Measurements from ENCODE around the gene DIP2B.
"Not testable (repeated sequence)": the region's sequence is repeated elsewhere in the genome, so short reads cannot be mapped to it uniquely, and the experiment has no call there.

Gene DIP2B

GRCh38 chr12:50640321-50640939 is 135.6 kb downstream of the DIP2B start:
- DNase-seq: no peak

- DNase-seq: no peak
Measured at GRCh38 chr12:50641566-50641965, 136.8 kb downstream of the DIP2B start.

GRCh38 chr12:50642035-50642451 is 137.3 kb downstream of the DIP2B start:
- no peak for DNase-seq

- DNase-seq: no peak
Measured at GRCh38 chr12:50642761-50643160, 138.0 kb downstream of the DIP2B start.

- DNase-seq: no peak
Measured at GRCh38 chr12:50647031-50647430, 142.2 kb downstream of the DIP2B start.

- DNase-seq: no peak
Measured at GRCh38 chr12:50647479-50647878, 142.7 kb downstream of the DIP2B start.

- DNase-seq: no peak
Measured at GRCh38 chr12:50650285-50650684, 145.5 kb downstream of the DIP2B start.

GRCh38 chr12:50655374-50655921 is 150.7 kb downstream of the DIP2B start:
- DNase-seq: no peak

- DNase-seq: no peak
Measured at GRCh38 chr12:50659260-50659659, 154.5 kb downstream of the DIP2B start.

- no peak for DNase-seq
Measured at GRCh38 chr12:50659690-50660424, 155.1 kb downstream of the DIP2B start.

GRCh38 chr12:50660425-50660822 is 155.6 kb downstream of the DIP2B start:
- DNase-seq: no peak

GRCh38 chr12:50661300-50662115 is 156.7 kb downstream of the DIP2B start:
- no peak for DNase-seq

- DNase-seq: no peak
Measured at GRCh38 chr12:50662116-50662510, 157.3 kb downstream of the DIP2B start.

GRCh38 chr12:50665170-50665569 is 160.4 kb downstream of the DIP2B start:
- no peak for DNase-seq

GRCh38 chr12:50665609-50666008 is 160.8 kb downstream of the DIP2B start:
- DNase-seq: no peak

GRCh38 chr12:50666023-50666422 is 161.2 kb downstream of the DIP2B start:
- DNase-seq: no peak

GRCh38 chr12:50672158-50672557 is 167.4 kb downstream of the DIP2B start:
- DNase-seq: no peak

GRCh38 chr12:50676756-50677155 is 172.0 kb downstream of the DIP2B start:
- DNase-seq: no peak

- no peak for DNase-seq
Measured at GRCh38 chr12:50677858-50678257, 173.1 kb downstream of the DIP2B start.

GRCh38 chr12:50678650-50679365 is 174.0 kb downstream of the DIP2B start:
- DNase-seq: no peak

- DNase-seq: no peak
Measured at GRCh38 chr12:50679612-50680011, 174.8 kb downstream of the DIP2B start.

GRCh38 chr12:50681064-50681463 is 176.3 kb downstream of the DIP2B start:
- DNase-seq: not testable (repeated sequence)

- DNase-seq: no peak
Measured at GRCh38 chr12:50685641-50686040, 180.9 kb downstream of the DIP2B start.
